Measurements from ENCODE around the gene LAGE3. TPM values are rescaled to one million over a fixed set of nuclear protein-coding genes. Genes with fewer than 3 reads are reported as not detected.

The LAGE3 gene
- total RNA-seq, 6 experiments from 2014 or later = 13.8 to 18.3 (median 17.4) TPM

GRCh38 chrX:154485150-154486051 lies 6.3 kb upstream of the LAGE3 start:
- H3K4me3 Mint-ChIP-seq = peak overlapping the region; percentile 72
- H3K36me3 Mint-ChIP-seq (ENCODE audit: low read depth) = no peaks in the 10 kb centered on the region; the same call in 1 of the 2 replicates
- peak overlapping the region; percentile 33; the same call in 1 of the 2 replicates for H3K27ac Mint-ChIP-seq
- TF ChIP-seq, protein P1, sequence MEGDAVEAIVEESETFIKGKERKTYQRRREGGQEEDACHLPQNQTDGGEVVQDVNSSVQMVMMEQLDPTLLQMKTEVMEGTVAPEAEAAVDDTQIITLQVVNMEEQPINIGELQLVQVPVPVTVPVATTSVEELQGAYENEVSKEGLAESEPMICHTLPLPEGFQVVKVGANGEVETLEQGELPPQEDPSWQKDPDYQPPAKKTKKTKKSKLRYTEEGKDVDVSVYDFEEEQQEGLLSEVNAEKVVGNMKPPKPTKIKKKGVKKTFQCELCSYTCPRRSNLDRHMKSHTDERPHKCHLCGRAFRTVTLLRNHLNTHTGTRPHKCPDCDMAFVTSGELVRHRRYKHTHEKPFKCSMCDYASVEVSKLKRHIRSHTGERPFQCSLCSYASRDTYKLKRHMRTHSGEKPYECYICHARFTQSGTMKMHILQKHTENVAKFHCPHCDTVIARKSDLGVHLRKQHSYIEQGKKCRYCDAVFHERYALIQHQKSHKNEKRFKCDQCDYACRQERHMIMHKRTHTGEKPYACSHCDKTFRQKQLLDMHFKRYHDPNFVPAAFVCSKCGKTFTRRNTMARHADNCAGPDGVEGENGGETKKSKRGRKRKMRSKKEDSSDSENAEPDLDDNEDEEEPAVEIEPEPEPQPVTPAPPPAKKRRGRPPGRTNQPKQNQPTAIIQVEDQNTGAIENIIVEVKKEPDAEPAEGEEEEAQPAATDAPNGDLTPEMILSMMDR (IDR thresholded peaks at IDR 0.05) = no peak
- DNase-seq = no peak
- peaks cover 12% of the 10 kb centered on the region for H3K4me1 Mint-ChIP-seq (ENCODE audit: low read depth)
- H3K9me3 Mint-ChIP-seq = no peaks in the 10 kb centered on the region
- H3K27me3 Mint-ChIP-seq (ENCODE audit: insufficient read depth) = no peaks in the 10 kb centered on the region

DNA sequence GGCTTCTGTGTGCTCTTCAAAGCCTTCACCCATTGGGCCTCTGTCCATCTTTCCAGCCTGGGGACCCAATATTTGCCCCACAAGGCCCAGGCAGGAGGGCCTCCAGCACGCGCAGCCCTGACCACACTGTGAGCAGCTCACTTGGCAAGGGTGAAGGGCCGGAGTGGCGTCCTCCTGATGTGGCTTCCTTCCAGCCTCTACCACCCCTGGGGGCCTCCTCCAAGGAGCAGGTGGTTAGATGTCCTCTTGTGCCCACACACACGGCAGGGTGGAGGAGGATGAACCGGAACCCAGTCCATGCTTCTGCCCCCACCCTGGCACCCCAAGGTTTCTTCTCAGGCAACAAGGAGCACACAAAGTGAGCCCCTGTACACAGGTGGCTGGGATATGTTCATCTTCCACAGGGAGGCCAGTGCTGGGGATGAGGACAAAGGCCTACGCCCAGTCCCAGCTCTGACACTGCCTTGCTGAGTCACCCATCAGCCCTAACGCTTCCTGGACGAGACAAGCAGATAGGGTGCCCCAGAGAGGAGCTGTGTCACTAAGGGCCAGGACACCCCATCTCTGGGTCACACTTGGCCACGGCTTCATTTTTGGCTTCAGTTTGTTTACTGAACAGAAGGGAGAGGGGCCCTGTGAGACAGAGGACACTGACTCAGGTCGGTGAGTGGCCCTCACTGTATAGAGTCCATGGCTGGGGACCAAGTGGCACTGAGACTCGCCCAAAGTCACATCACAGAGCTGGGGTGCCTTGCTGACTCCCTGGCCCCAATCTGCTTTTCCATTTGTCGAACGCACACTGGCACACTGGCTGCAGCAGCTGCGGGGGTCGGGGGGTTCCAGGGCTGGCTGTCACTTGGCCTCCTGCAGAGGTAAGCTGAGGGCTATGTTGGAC lies 5.4 kb upstream of the LAGE3 start:
- Mint-ChIP-seq H3K27ac (peak overlapping the region; percentile 46), H3K4me3 (peak overlapping the region; percentile 72; the same call in 1 of the 2 replicates), H3K4me1 (ENCODE audit: low read depth) (peaks cover 7% of the 10 kb centered on the region), H3K9me3 (no peaks in the 10 kb centered on the region), H3K27me3 (ENCODE audit: insufficient read depth) (no peaks in the 10 kb centered on the region), H3K36me3 (ENCODE audit: low read depth) (no peaks in the 10 kb centered on the region; the same call in 1 of the 2 replicates)
- TF ChIP-seq, protein P1 (IDR thresholded peaks at IDR 0.05) = no peak
- peak; percentile 24 for DNase-seq

DNA sequence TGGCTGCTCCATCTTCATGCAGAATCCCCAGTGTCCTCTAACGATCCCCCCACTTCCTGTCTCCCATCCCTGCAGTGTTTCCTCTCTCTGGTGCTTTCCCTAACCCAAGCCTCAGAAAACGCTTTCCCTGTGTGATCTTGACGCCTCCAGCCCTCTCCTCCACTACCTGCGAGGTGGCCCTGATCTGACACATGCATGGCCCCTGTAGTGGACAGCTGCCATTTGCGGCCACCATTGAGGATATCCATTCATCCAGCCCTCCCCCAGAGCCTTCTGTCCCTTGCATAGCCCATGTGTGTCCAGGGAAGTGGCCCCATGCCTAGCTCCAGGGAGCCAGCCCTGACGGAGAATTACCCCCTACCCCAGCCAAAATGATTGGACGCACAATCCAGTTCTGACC lies 4.2 kb upstream of the LAGE3 start:
- 0 out of 2 replicates have a peak, but pooled peaks cover 6% of the 10 kb centered on the region for H3K4me1 Mint-ChIP-seq (ENCODE audit: low read depth)
- TF ChIP-seq, protein P1 (IDR thresholded peaks at IDR 0.05) = no peak
- H3K36me3 Mint-ChIP-seq (ENCODE audit: low read depth) = no peaks in the 10 kb centered on the region; the same call in 1 of the 2 replicates
- no peak for DNase-seq
- no peak overlapping the region for H3K27ac Mint-ChIP-seq
- no peak overlapping the region for H3K4me3 Mint-ChIP-seq
- H3K9me3 Mint-ChIP-seq = no peaks in the 10 kb centered on the region
- no peaks in the 10 kb centered on the region for H3K27me3 Mint-ChIP-seq (ENCODE audit: insufficient read depth)

DNA sequence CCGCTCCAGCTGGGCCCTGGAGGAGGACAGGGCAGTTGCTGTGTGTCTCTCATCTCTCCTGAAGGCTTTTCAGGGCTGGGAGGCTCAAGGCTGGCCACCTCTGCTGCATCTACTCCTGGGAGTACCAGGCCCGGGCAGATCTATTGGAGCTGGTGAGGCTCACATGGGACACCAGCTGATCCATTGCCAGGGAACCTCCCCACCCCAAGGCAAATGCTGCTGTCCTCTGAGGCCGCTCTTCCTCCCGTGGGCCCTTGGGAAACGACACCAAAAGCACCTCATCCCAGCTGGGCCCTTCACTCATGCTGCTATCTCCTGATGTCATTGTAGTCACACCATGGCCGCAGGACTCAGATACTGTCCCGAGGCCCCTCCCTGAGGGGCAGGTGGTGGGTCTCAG lies 3.7 kb upstream of the LAGE3 start:
- Mint-ChIP-seq H3K4me1 (ENCODE audit: low read depth) (0 out of 2 replicates have a peak, but pooled peaks cover 6% of the 10 kb centered on the region), H3K36me3 (ENCODE audit: low read depth) (no peaks in the 10 kb centered on the region; the same call in 1 of the 2 replicates)
- TF ChIP-seq, protein P1 (IDR thresholded peaks at IDR 0.05) = no peak

DNA sequence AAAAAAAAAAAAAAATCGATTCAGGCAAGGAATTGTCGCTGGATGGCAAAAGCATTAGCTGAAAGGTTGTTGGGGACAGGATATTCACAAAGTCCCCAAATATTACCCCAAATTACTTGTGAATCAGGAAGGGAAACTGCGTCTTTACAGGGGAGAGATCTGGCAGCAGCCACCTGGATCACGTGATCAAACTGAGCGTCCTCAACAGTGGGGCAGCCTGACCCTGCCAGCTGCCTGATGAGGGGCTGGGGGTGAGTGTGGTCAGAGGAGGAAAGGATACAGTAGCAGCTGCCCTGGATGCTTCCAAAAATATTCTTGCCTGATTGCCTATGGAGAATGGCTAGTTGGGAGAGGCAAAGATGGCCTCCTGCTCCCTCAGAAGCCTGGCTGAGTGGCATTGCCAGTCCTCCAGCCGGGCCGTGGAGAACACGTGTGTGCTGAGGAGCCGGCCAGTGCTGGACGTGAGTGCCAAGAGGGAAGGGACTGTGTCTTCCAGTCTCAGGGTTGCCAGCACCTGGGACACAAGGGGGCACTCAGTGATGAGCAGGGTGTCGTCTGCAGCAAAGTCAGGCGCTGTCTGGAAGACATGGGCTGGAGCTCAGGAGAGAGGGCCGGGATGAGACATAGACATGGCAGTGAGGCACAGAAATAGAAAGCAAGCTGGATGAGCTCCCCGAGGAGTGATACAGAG lies 3.0 kb upstream of the LAGE3 start:
- no peak for DNase-seq
- Mint-ChIP-seq H3K9me3 (no peaks in the 10 kb centered on the region), H3K4me1 (ENCODE audit: low read depth) (0 out of 2 replicates have a peak, but pooled peaks cover 6% of the 10 kb centered on the region), H3K27ac (no peak overlapping the region), H3K4me3 (no peak overlapping the region), H3K36me3 (ENCODE audit: low read depth) (no peaks in the 10 kb centered on the region), H3K27me3 (ENCODE audit: insufficient read depth) (no peaks in the 10 kb centered on the region)
- TF ChIP-seq, protein P1 (IDR thresholded peaks at IDR 0.05) = no peak

More for the DNA sequence above, 3.7 kb upstream of the LAGE3 start:
- H3K27ac Mint-ChIP-seq = no peak overlapping the region
- no peaks in the 10 kb centered on the region for H3K27me3 Mint-ChIP-seq (ENCODE audit: insufficient read depth)
- no peak for DNase-seq
- no peaks in the 10 kb centered on the region for H3K9me3 Mint-ChIP-seq
- no peak overlapping the region for H3K4me3 Mint-ChIP-seq
